Psoas muscle (tissue), 8 donors: ENCODE data around the gene TAF5L. TPM values are rescaled to one million over a fixed set of nuclear protein-coding genes. Genes with fewer than 3 reads are reported as not detected.

Experiments used
- ATAC-seq, 4 donors: fragments of 200-7000 bp; cut with Tn5 transposase; one replicate each; pipeline ENCODE4 v1.9.1; 2020; ENCODE audit warnings: moderate library complexity in 3 of 4, mild to moderate bottlenecking in 2 of 4
- DNase-seq, 2 donors: peaks; one replicate each; pipeline ENCODE4 v3.0.0-alpha.2; 2020
- H3K27ac ChIP-seq: fragments of 200-600 bp; one replicate; pipeline ENCODE4 v1.8.0; 2022
- H3K27me3 ChIP-seq, 3 donors: fragments of 200-600 bp in 1 of 3; one replicate each; pipeline versions ENCODE4 v1.6.1 to v1.8.0; 2013 to 2022; ENCODE audit warnings: low read length in 2 of 3, mild to moderate bottlenecking in 2 of 3, moderate library complexity in 1 of 3; ENCODE audit not compliant: insufficient read depth in 3 of 3
- H3K36me3 ChIP-seq, 2 donors: fragments of 200-600 bp in 1 of 2; one replicate each; pipeline versions ENCODE4 v1.6.1 to v1.8.0; 2013 to 2022; ENCODE audit warnings: low read depth in 1 of 2, mild to moderate bottlenecking in 1 of 2, moderate library complexity in 1 of 2; ENCODE audit not compliant: insufficient read depth in 1 of 2
- H3K4me1 ChIP-seq: fragments of 200-600 bp; one replicate; pipeline ENCODE4 v1.8.0; 2022
- H3K4me3 ChIP-seq: fragments of 200-600 bp; one replicate; pipeline ENCODE4 v1.8.0; 2022; ENCODE audit warnings: mild to moderate bottlenecking
- H3K9me3 ChIP-seq: fragments of 200-600 bp; one replicate; pipeline ENCODE4 v1.8.0; 2022
- CTCF ChIP-seq: fragments of 200-600 bp; IDR thresholded peaks from one replicate; pipeline ENCODE4 v1.8.0; 2022; ENCODE audit warnings: antibody characterized with exemption
- WGBS, 3 donors: extraction: QIAGEN DNeasy Blood & Tissue Kit; methylation state at CpG; one replicate each; pipeline versions ENCODE4 v1.1.6 to v1.1.7; 2013; 5-methylcytosine and 5-hydroxymethylcytosine counted together
- intact Hi-C, 2 donors: fragments of 100-400 bp; cut with DNase I; formaldehyde crosslinking; loops; one replicate each; pipeline versions ENCODE4 v1.11.0 to v1.14.2; 2022
- polyA plus RNA-seq, 3 donors: library from polyadenylated mRNA; stranded (reverse); fragments of 200-250 nt; gene quantifications; one replicate each; pipeline ENCODE4 v1.2.3, GENCODE V29; 2013
- total RNA-seq, 4 donors: library from RNA; stranded (reverse); fragmentation: NEBNext Ultra II Directional in 2 of 4; extraction: Animal tissue kit (Norgen Biotek cat#: 25700) in 2 of 4; gene quantifications; one replicate each; pipeline versions ENCODE4 v1.2.1 to v1.2.4, GENCODE V29; 2021 to 2023
- donor health status: healthy with polysubstance abuse.
- donor health status: DM: no; HTN: no; CAD: no; lungs with moderate emphysema.
- donor health status: Bipolar disorder and iron deficiency.
- donor health status: healthy.
- donor health status: DM: yes; HTN: yes; CAD: no.
- donor health status: DM: no; HTN: no; CAD: no.
- donor health status: DM: no; HTN: no; CAD: no.
- donor health status: DM: yes; HTN: yes; CAD: no.

The TAF5L gene
- total and polyA plus RNA-seq, 7 donors = 8.5 to 49.0 (median 15.9) TPM

GRCh38 chr1:229664133-229664689 is 38.3 kb upstream of the TAF5L start:
- Histone ChIP-seq H3K4me1 (no peaks in the 10 kb centered on the region), H3K36me3 (peaks cover 0 to 16% of the 10 kb centered on the region in 2 donors), H3K4me3 (no peak overlapping the region), H3K9me3 (no peaks in the 10 kb centered on the region), H3K27me3 (no peaks in the 10 kb centered on the region), H3K27ac (no peak overlapping the region)
- intact Hi-C loops = loop anchor here (5.0 kb wide), 3 partner anchors 178 to 553 kb away; partner anchors contain the start of gene GALNT2 (in 1 of the 2)
- 45 to 52% (median 46%) methylated on average over 9 of the region's 9 CpGs for WGBS, 3 donors
- ATAC-seq (no peak), DNase-seq (peak in 1 of 2 donors; percentile 24)
- no peak for TF ChIP-seq CTCF

GRCh38 chr1:229661897-229662296 is 36.0 kb upstream of the TAF5L start:
- no peak overlapping the region for H3K27ac ChIP-seq
- peak in 1 of 4 donors; percentile 25 for ATAC-seq
- intact Hi-C loops = loop anchor here (1.0 to 5.0 kb wide), 5 partner anchors 180 to 649 kb away; partner anchors contain the start of gene GALNT2 (in 1 of the 2)
- no peaks in the 10 kb centered on the region for H3K4me1 ChIP-seq
- DNase-seq = no peak
- peaks cover 4 to 39% of the 10 kb centered on the region in 2 donors for H3K36me3 ChIP-seq
- no peak overlapping the region for H3K4me3 ChIP-seq
- H3K9me3 ChIP-seq = no peaks in the 10 kb centered on the region
- TF ChIP-seq CTCF = no peak
- WGBS, 3 donors = 81 to 89% (median 84%) methylated on average over 8 of the region's 8 CpGs
- H3K27me3 ChIP-seq = no peaks in the 10 kb centered on the region

GRCh38 chr1:229661022-229661877 is 35.3 kb upstream of the TAF5L start:
- H3K36me3 ChIP-seq = peaks cover 4 to 45% of the 10 kb centered on the region in 2 donors
- ATAC-seq = peak; percentile 88 to 96 (median 94)
- peak; percentile 79 to 86 for DNase-seq
- H3K4me1 ChIP-seq = no peaks in the 10 kb centered on the region
- no peaks in the 10 kb centered on the region for H3K27me3 ChIP-seq
- 53 to 58% (median 57%) methylated on average over 19 of the region's 19 CpGs for WGBS, 3 donors
- H3K27ac ChIP-seq = no peak overlapping the region
- TF ChIP-seq CTCF = peak; percentile 87
- intact Hi-C loops = loop anchor here (1.0 to 5.0 kb wide), 5 partner anchors 181 to 650 kb away; partner anchors contain the start of gene GALNT2 (in 1 of the 2)
- H3K9me3 ChIP-seq = no peaks in the 10 kb centered on the region
- no peak overlapping the region for H3K4me3 ChIP-seq

- H3K27me3 ChIP-seq = no peaks in the 10 kb centered on the region
- H3K4me1 ChIP-seq = no peaks in the 10 kb centered on the region
- no peak for TF ChIP-seq CTCF
- ATAC-seq (no peak), DNase-seq (no peak)
- WGBS, 3 donors = 71 to 83% (median 78%) methylated on average over 2 of the region's 2 CpGs
- intact Hi-C loops = loop anchor here in 1 of 2 donors (10.0 kb wide), 1 partner anchor 407 kb away; the partner anchor contains the start of gene GALNT2
- no peak overlapping the region for H3K4me3 ChIP-seq
- no peaks in the 10 kb centered on the region for H3K9me3 ChIP-seq
- no peak overlapping the region for H3K27ac ChIP-seq
- H3K36me3 ChIP-seq = peaks cover 11 to 74% of the 10 kb centered on the region in 2 donors
Measured at GRCh38 chr1:229657993-229658755, 32.3 kb upstream of the TAF5L start.
